CD4-positive, alpha-beta T cell treated with Interleukin-15 for 1 hour (primary cell): ENCODE data around the gene ACTL8.

Experiments used
- DNase-seq: peaks from one replicate; pipeline ENCODE4 v3.0.0-alpha.2; 2020

ACTL8 gene, protein sequence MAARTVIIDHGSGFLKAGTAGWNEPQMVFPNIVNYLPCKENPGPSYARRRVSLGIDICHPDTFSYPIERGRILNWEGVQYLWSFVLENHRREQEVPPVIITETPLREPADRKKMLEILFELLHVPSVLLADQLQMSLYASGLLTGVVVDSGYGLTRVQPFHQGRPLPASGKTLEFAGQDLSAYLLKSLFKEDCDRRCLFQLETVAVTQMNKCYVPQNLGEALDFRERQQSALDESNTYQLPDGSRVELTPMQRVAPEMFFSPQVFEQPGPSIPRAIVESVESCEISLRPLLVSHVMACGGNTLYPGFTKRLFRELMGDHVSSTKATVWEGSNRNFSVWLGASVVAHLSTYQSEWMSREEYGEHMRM

DNA sequence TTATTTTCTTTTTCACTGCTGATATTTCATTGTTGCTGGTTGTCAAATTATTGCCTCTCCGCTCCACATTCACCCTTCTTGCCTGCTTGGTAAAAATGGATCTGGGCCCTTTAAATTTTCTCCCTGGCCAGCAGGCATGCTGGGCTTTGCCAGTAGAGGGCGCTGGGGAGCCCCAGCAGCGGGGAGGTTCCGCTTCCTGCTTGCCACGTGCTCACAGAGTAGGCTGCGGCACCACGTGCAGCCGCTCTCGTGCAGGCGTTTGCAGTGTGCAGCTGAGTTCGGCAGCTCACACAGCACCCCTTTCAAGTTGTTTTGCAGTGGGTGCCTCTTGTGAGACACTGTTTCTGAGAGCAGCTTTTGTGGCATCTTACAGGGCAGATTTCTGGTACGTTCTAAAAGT lies at the start of gene ACTL8:
TSS of gene ACTL8 (plus strand) at position 214 of the 400 bp plus-strand sequence. CDS start 67,676 bp downstream, outside the sequence.
- DNase-seq = no peak

DNA sequence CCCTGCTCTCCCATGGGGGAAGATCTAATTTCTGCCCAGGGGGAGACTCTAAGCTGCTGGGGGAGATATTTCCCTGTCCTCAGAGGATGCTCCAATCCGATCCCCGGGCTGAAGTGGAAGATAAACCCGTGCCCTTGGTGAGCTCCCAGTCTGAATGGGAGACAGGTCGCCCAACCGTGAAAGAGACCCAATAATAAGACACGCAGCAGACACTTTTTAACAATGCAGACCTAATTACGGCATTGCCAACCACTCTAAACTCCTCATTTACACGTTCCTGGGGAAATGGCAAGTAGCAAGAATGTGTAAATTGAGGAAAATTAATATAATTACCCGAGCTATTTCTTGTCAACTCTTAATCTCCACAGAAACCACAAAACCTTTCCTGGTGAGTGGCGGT lies 48.7 kb upstream of the ACTL8 start:
- DNase-seq = no peak

DNA sequence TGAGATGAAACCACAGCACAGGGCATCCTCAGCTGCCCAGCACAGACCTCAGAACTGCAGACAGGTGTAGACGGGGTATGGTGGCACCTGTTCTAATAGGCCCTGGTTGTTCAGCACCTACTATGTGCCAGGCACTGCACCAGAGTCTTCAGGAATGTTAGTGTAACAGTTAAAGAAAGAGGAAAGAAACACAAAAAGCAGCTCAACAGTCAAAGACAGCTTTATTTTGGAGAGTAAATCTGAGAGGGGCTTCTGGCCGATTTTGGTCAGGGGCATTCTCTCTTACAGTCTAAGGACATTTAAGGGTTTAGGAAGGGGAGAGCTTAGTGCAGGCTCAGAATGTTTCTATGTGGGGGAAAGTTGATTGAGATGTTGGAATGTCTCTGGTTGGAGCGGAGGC lies 45.2 kb upstream of the ACTL8 start:
- DNase-seq = no peak

DNA sequence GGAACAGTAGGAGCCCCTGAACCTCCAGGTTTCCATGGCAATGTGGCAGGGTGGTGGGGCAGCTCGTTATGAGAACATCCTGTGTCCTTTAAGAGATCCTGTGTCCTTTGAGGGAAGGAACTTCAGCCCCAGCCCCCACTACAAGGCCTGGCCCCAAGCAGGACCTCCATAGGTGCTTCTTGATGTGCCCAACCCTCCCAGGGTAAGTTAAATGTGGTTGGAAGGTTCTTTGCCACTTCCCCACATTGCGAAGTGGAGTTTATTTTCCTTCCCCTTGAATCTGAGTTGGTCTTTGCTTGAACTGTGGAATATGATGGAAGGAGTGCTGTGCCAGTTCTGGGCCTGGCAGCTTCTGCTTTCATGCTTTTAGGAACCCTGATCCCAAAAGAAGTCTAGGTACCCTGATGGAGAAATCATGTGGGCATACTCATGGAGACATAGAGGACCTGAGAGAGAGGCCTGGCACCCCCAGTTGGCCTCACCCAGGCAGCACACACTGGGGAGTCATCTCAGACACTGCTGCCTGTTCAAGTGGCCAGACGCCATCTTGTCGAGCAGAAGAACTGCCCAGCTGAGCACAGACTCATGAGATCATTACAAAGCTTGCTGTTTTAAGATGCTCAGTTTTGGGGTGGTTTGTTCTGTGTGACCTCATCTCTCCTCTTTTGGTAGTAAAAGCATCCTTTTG lies 44.1 kb upstream of the ACTL8 start:
- DNase-seq = no peak

DNA sequence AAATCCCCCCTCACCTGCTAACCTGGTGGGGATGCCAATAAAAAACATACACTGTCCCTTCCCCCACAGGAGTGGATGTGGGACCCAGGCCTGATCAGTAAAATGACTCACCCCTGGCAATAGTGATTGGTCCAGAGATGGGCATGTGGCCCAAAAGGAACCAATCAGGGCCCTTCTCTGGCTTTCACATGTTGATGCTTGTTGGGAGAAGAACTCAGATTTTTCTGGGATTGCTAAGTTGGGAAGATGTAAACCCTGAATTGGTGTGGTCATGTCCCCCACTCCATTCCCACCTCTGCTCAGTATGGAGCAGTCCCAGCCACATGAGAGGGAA lies 43.6 kb upstream of the ACTL8 start:
- no peak for DNase-seq

DNA sequence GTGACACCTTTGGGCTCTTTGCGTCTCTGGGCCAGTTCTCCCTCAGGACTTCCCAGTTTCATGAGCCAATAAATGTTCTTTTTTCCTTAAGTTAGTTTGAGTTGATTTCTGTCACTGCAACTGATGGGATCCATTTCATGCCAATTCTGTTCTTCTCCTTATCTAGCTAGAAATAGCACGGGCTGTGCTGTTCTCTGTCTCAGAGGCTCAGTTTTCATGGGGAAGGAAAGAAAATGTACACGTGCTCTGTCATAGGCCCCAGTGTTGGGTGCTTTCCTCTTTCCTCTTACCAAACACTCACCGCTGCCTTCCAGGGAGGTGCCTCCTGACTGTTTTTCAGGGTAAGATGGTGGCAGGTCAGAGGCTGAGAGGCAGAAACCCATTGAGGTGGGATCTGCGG lies 43.2 kb upstream of the ACTL8 start:
- no peak for DNase-seq

DNA sequence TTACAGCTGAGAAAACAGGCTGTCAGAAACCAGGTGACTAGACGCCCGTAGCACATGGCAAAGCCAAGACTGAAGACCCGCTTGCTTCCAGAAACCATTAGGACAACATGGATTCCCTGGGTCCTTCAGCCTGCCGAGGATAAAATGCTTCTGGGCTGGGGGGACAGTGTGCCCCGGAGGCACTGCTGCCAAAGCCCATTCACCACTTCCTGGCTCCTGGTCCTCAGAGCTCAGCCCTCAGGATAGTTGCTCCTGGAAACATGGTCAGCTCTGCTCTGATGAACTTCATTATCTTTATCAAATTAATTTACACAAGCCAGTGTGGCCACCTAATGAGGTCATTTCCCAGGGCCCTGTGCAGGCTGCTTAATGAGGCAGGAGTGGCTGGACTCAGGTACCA lies 41.1 kb upstream of the ACTL8 start:
- no peak for DNase-seq

DNA sequence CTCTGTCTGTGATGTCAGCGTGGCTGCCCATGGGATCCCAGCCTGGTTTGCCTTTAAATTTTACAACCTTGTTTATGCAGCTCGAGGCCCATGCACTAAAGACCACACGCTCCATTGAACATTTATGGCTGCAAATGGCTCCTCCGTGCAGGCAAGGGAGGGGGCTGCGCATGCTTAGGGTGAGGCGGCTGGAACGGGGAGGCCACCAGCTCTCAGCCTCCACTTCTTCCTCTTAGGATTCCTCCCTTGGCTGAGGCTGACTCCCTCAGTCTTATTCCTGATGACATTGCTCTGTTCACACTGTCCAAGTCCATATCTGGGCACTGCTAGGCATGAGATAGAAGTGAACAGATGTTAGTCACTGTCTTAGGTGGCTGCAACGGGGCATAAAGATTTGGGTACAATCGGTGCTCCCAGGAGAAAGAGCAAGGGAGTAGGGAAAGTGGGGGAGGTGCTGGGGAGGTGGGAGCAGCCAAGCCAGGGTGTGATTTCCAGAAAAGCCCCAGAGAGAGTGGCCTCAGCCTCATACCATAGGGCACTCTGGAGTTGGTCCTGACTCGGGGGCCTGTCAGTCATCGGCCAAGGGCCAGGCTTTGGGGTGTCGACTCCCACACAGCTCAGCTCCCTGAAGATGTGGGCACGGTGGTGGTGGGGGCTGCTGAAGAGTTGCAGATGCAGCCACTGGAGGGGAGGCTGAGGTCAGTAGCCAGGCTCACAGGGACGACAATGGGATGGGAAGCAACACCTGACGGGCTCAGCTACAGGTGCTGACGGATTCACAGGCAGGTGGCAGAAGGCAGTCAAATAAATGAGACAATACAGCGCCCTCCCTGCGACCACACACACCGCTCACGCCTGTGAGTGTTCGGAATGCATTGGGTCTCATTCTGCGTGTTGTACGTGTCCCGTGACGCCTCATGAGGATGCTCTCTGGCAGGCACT lies 37.3 kb upstream of the ACTL8 start:
- DNase-seq = no peak

DNA sequence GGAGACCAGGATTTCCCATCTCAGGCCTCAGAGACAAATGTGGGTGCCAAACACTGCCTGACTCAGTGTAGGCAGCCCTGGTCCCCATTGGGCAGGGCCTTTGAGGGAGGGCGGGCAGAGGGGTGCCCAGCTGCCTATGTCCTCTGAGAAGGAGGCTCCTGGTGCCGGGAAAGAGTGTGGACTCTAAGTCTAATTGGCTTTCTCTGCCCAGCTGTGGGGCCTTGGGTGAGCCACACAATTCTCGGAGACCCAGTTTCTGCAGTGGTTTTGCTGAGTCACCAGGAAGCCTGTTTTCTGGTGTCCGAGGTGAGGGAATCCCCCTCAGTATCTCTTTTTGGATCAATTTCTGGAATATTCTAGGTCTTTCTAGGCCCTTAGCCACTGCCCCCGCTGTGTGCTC lies 35.3 kb upstream of the ACTL8 start:
- no peak for DNase-seq

DNA sequence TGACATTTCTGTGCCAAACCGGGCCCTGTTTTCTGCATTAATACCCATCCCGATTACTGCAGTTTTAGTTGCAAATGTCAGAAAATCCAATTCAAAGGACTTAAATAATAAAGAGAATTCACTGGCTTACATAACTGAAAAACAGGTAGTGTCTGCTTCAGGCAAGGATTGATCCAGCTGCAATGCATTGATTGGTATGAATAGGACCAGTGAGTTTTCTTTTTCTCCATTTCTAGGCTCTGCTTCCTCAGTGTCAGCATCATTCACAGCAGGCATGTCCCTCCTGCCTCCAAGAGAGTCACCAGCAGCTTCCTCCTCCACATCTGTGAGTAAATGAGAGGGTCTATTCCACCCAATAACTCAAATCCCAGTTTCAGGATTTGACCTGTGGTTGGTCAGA lies 33.7 kb upstream of the ACTL8 start:
- DNase-seq = no peak

DNA sequence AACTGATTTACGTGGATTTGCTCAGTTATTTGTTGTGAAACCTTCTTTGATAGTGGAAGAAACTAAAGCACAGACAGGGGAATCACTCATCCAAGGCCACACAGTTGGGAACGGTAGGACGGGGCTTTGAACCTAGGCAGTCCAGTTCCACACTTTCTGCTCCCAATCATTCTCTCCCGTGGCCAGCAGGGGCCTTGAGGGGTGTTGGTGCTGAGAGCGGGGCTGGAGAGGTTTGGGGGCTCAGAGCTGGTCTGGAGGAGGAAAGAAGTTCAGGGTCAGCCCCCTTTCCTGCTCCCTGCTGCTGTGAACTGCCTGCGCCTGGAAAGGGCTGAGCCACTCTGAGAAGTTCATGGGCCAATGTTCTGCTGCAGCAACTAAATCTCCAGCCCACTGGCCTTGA lies 31.4 kb upstream of the ACTL8 start:
- DNase-seq = no peak

DNA sequence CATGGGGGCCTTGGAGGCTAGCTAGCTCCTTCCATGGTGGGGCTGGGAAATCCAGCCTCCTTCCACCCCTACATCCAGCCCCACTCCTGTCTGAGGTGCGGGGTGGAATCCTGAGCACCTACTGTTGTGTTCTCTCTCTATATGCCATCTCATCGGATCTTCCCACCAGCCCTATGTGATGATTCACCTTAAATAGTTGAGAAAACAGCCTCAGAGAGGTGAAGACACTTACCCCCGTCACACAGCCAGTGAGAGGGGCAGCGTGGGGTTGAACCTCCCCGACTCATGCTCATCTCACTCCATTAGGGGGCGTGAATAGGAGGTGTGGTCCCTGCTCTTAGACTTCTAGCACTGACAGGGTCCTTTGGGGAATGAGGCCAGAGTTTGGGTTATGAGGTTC lies 31.0 kb upstream of the ACTL8 start:
- no peak for DNase-seq

DNA sequence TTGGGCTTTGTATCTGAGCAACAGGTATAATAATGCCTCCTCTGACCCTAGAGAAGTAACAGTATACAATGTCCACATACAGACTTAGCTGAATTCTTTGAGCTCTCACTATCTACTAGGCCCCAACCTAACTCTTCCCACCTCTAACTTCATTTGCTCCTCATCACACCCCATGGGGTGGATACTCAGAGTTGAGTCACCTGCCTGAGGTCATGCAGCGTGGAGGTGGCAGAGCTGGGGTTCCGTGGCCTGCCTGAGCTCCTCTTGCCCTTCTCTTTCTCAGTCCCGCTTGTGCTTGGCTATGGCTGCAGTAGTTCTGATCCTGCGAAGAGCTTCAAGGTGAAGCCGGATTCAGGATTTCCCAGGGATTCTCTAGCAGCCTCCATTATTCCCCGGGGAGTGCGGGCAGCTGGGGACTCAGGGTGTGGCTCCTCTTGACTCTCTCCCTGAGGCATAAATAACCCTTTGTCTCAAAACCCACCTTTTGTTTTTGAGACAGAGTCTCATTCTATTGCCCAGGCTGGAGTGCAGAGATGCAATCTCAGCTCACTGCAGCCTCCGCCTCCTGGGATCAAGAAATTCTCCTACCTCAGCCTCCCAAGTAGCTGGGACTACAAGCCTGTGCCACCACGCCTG lies 29.9 kb upstream of the ACTL8 start:
- DNase-seq = no peak

DNA sequence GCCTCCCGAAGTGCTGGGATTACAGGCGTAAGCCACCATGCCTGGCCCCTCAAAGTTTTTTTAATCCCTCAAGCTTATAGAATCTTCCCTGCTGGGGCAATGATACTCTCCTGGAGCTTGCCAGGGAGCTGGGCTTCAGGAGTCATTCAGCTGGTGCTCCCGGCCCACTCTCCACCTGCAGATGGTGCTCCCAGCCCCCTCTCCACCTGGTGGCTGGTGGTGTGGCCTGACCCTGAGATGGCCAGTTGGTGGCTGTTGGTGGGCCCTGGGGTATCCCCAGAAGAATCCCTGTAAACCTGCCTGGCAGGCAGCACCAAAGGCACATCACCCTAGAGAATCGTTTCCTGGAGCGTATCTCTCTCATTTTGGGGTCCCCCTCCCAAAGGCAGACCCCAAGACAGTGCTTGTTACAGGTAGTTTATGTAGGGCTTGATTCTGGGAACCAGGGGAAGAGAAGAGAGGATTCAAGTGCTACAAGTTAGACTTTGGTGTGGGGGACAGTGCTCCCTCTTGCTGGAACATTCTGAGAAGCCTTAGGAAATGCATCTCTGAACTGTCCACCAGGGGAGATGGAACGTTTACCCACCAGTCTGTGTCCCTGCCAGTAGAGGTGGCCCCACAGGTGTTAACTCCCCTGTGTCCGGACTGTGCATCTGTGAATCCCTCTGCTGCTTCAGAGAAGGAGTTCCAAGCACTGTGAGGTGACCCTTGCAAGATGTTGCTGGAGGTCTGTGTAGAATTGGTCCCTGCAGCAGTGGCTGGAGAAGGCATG lies 29.1 kb upstream of the ACTL8 start:
- no peak for DNase-seq

DNA sequence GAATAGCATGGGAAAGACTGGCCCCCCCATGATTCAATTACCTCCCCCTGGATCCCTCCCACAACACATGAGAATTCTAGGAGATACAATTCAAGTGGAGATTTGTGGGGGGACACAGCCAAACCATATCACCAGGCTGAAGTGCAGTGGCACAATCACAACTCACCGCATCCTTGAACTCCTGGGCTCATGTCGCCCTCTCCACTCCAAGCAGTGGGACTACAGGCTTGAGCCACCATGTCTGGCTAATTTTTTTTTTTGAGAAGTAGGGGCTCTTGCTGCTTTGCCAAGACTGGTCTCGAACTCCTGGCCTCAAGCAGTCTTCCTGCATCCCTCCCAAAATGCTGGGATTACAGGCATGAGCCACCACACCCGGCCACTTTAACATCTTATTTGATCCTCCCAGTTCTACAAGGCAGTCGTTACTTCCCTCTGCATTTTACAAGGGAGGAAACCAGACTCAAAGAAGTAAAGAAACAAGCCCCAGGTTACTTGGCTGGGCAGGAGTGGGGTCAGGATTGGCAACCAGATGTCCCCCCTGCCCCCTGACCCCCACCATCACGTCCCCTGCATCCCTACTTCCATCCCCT lies 26.9 kb upstream of the ACTL8 start:
- DNase-seq = no peak

DNA sequence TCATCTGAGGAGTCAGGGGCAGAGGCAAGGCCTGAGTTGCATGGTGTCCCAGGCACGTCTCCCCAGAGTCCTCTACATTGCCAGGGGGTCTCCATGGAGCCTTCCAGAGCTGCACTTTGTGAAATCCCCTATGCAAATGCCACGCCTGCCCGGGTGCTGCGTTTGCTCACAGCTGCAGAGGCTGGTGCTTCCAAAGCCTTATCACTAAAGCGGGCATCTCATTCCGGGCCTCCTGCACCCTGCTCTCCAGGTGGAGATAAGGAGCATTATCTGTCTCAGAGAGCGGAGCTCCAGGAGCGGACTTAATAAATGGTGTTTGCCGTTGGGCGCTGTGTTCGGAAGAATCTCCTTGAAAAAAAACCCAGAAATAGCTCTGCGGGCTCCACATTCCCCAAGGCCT lies 25.9 kb upstream of the ACTL8 start:
- no peak for DNase-seq

DNA sequence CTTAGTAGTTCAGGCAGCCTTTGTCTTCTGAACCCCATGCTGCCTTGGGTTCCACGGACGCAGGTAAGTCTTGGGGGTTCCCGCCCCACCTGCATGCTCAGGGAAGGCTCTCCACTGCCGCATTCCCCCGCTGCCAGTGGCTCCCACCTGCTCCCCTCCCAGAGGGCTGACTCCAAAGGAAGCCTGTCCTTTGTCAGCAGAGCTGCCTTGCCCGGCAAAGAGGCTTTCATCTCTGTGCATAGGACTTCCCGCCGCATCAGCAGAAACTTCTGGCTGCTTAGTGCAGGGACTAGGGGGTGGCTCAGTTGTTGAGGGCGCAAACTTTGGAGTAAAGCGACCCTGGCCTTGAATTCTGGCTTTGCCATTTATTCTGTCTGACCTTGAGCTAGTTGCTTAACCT lies 25.2 kb upstream of the ACTL8 start:
- no peak for DNase-seq

DNA sequence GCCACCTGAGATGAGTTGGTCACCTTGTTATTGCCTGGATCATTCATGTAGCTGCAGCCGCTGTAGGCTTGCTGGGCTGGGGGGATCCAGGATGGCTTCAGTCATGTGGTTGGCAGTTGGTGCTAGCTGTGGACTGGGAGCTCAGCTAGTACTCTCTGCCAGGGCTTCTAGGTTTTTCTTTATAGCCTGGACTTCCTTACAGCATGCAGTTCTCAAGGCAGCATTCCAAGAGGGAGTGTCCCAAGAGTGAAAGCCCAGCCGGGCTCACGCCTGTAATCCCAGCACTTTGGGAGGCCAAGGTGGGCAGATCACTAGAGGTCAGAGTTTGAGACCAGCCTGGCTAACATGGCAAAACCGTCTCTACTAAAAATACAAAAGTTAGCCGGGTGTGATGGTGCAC lies 23.7 kb upstream of the ACTL8 start:
- no peak for DNase-seq

DNA sequence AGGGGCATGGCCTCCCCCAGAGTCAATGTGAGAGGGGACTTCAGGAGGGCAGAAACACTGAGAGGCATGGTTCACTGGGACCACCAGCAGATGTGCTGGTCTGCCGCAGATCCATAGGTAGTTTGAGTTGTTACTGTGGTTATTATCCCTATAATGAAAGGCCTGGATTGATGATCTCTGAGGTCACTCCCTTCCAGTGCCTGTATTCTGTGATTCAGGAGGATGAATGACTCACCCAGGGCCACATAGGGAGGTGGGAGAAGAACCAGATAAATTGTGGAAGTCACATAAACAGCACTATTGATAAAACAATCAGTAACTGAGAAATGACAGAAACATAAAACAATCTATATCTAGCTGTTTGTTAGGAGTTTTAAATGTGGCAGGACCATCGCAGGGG lies 22.7 kb upstream of the ACTL8 start:
- DNase-seq = no peak

DNA sequence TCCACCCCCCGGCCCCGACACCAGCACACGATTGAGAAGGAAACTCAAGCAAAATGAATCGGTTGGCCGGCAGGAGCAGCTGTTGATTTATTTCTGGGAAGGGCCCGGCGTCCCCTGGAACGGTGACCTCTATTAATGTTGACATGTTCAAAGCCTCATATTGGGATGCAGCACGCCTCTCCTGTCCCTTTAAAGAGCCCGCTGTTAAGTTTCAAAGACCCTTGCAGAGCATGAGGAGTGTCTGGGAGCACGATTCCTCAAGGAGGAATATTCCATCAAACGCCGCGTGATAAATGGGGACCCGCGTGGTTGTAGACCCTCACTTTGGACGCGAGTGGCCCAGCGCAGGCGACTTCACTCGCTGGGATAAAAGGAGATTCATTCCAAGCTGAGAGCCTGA lies 21.5 kb upstream of the ACTL8 start:
- no peak for DNase-seq

DNA sequence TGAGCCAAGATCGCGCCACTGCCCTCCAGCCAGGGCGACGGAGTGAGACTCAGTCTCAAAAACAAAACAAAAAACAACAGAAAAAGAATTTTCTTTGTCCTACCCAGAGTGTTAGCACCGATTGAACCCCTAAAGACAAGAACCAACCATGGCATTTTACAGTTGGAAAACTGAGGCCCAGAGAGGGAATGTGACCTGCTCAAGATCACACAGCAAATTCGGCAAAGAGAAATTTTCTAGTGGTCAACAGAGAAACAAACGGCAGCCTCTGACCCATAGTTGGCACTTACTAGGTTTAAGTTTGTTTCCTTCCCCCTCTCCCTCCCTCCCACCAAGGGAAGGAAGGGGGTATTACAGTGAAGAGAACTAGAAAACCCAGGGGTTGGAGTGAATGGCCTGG lies 20.5 kb upstream of the ACTL8 start:
- DNase-seq = no peak

DNA sequence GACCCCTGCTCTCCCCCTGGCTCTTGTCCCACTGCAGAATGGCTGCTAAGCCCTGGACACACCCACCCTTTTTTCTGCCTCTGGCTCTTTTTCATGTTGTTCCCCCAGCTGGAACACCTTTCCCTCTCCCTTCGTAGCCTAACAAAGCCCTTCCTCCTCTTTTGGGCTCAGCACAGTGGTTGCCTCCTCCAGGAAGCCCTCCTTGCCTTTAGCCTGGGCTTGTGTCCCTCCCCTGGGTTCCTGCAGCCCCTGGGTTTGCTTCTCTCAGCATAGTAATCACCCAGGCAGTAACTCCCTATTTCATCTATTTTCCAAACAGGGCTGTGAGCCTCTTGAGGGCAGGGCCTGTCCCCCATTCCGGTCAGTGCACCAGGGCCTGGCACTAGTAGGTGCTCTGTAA lies 19.8 kb upstream of the ACTL8 start:
- no peak for DNase-seq
